HG03378 (cell line): Measurements from ENCODE around the gene JOSD1.

ENCODE experiments used
- ATAC-seq: cut with Tn5 transposase; IDR thresholded peaks from one replicate; pipeline ENCODE4 v1.9.1; 2021; ENCODE audit warnings: mild to moderate bottlenecking, moderate library complexity; ENCODE audit not compliant: unreplicated experiment

The JOSD1 gene

DNA sequence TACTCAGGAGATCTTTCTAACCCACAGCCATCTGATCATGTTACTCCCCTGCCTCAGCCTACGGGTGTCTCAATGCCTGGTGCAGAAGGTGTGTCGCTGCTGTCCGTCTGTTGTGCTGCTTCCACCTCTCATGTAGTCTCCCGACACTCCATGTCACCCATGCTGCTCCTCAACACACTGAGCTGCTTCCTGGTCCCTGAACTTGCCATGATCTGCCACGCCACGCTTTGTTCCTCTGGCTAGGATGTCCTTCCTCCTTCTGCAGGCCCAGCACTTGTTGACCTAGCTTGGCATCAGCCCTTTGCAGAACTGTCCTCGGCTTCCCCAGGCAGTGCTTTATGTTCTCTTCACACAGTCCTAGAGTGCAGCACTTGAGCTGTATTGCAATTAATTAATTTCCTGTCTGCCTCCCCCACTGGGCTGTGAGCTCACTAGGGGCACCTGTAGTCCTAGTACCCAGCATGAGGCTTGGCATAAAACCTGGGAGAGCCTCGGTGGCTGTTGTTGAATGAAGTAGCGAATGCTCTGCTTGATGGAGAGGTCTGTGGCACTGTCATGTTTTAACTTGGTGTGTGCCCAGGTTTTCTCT is 14.5 kb upstream of the JOSD1 start:
- no peak for ATAC-seq

DNA sequence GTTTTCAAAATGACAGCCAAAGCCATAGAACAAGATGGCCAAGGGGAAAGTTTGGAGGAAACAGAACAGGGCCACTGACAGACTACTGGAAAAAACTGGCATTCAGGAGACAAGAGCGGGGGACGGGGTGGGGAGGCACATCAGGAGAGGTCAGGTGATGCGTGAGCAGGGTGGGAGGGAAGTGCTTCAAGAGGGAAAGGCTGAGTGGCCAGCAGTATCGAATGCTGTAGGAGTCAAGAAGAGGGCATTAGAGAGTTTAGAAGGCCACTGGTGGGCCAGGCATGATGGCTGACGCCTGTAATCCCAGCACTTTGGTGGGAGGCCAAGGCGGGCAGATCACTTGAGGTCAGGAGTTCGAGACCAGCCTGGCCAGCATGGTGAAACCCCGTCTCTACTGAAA is 13.2 kb upstream of the JOSD1 start:
- ATAC-seq = no peak

DNA sequence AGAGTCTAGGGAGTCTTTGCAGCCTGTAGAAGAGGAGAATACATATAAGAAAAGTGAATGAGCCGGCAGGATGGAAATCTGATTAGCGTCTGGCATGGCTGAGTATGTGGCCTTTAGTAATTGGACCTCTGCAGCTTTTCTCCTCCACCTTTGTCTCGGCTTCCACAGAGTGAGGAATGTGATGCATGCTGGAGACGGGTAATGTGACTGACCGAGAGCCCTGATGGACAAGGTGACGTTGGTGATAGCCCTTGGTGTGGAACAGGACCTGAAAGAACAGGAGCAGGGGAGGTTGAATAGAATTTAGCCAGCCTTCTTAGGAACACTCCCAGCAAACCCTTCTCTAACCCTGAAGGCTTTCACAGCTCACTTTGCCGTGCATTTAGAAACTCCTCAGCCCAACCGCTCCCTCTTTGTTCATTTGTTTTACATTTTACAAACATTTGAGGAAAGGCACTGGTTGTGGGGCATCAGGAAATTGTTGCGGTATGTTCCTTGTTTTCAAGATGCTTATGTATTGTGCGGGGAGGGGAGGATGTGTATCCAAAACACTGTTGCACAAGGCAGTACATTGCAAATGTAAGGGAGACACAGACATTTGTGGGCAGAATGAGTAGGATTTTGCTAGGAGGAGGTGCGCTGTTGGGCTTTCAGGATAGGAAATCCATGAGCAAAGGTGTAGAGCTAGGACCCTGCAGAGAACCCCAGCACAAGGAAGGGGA is 11.9 kb upstream of the JOSD1 start:
- ATAC-seq = no peak

DNA sequence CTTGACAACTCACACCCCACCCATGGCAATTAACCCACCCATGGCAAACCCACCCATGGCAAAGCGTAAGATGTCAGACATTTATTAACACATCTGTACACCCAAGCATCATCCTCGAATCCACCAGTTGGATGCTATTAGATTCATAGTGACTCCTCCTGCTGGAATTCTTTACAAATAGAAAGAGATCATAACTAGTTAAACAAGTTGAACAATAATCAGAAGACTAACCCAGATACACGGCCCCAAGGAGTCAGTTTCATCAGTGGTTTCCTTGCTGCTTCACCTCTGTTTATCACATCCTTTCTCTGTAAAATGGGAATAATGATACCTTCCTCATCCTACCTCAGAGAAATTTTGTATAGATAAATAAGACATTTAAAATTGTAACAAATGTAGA is 10.1 kb upstream of the JOSD1 start:
- no peak for ATAC-seq

DNA sequence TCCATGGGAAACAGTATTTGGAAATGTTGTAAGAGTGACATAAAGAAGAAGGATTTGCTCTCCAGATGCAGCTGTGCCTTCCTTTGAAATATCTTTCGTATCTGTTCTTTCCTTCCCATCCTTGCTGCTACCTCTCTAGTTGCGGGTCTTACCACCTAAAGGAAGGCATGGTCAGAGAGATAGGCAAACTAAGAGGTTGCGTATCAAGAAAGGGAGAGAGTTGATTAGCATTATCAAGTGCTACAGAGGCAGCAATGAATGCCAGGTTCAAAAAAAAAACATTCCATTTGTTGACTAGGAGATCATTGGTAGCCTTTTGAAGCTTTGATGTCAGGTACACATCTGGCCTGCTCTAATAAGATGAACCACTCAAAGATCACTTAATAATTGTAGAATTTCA is 9.6 kb upstream of the JOSD1 start:
- ATAC-seq = no peak

DNA sequence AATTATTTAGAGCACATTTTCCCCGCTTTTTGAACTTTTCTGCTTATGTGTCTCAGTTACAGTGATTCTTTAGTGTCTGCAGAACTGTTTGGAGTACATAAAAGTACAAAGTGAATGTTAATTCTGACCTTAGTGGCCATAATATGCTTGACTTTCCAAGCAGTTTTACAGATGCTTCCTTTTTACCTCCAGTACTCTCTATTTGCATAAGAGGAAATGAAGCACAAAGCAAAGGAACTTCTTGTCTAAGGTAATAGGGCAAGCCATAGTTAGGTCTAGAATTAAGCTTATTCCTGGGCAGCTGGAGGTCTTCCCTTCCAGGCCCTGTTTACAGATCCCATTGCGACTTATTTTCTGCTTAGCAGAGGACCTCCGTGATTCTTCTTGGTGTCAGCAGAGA is 8.6 kb upstream of the JOSD1 start:
- no peak for ATAC-seq

DNA sequence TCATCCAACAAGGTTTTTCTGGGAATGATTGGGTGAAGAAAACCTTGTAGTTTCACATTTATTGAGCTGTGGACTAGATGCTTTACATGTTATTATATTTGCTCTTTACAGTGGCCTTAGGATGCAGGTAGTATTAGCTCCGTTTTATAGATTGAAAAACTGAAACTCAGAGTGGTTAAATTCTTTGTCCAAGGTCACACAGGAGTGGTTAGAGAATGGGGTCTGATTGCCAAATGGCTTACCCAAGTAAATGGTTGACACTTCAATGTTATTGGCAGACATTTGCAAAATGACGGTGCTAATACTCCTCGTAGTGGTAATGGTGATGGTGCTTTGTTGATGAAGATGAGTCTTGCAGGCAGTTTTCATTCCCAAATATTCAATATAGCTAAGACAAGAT is 7.2 kb upstream of the JOSD1 start:
- ATAC-seq = no peak

DNA sequence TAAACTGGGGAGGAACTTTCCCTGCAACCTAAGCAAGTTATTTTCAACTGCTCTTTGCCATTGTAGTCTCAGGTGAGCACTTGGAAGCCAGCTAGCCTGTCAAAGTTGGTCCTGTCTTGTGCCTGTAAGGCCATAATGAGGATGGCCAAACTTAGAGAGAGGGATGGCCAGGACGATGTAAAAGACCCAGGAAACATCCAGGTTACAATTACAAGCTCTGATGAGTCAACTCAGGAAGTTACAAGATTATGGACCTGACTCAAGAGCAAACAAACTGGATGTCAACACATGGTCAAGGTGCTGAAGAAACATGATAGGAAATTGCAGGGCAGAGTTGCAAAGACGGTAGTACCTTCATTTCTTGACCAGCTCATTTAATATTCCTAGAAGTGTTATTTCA is 6.6 kb upstream of the JOSD1 start:
- no peak for ATAC-seq

DNA sequence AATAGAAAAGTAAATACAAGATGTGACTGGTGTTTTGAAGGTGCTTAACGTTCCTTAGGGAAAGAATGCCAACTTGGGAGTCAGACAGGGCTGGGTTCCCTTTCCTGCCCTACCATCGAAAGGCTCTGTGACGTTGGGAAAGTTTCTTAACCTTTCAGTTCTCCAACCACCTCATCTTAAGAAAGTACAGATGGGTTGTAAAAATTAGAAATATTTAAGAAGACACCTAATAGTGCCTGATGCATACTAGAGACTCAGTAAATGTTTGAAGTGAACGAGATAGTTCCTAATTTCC is 6.1 kb upstream of the JOSD1 start:
- ATAC-seq = no peak

DNA sequence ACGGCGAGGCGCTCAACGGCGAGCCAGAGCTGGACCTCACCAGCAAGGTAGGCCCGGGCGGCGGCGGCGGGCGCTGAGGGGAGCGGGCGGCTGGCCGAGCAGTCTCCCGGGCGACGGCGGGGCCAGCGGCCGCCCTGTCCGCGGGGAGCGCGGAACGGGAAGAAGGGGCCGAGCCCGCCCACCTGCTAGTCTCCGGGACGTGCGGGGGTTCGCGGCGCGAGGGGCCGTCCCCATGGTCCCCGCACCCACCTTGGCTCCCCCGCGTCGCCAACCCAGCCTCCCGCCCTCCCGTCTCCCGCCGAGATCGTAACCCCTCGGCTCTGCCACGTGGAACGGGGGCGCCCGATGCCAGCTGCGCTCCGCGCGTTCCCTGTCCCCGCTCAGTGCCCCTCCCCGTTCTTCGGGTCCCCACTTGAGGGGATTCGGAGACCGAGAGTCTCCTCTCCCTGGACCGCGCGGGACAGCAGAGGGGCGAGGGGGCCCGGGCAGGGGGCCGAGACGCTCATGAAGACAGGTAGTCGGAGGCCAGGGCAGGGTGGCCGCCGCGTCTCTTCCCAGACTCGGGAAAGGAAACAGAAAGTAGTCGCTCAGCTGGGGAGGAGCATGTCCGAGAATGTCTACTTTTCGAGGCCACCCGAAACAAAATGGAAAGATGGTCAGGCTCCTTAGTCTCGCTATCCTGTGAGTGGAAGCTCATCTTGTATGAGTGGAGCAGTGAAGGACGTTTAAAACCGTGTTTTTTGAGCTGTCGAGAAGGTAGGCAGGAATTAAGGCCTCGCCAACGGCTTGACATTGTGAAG is 5.6 kb upstream of the JOSD1 start:
- ATAC-seq = no peak

DNA sequence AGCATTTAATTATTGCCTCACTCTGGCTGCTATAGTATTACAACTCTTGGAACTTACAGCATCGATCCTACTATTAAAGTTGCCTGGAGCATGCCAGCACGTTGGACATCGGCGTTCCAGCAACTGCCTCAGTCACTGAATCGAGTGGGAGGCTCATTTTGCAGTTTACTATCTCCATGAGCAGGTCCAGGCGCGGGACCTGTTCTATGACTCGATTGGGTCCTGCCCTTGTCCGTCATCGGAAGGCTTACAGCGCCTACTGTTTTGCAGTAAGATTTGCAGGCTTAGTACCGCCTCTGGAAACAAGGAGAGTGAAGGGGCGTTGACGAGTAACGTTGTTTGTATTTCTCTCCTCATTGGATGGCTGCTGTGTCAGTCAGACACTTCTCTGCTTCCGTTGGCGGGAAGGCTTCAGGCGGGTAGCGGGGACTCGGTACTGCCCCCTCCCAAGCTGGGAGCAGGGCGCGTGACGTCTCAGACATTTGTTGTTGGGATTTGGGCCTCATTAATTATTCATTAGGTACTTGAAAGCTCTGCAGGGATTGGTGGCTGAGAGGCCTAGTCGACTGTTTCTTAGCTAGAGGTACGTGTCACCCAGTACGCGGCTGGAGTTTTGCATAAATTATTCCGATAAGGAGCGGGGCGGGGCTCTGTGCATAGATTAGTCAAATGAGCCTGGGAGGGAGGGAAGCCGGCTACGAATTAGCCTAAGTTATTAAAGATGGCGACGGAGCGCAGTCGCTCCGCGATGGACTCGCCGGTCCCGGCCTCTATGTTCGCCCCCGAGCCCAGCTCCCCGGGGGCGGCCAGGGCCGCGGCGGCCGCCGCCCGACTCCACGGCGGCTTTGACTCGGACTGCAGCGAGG is 4.7 kb upstream of the JOSD1 start, which contains the start of gene GTPBP1:
GTPBP1 (plus strand) TSS at position 710 of the 866 bp plus-strand sequence; CDS start at position 722, 12 bp downstream.
- ATAC-seq = peak; percentile 77

DNA sequence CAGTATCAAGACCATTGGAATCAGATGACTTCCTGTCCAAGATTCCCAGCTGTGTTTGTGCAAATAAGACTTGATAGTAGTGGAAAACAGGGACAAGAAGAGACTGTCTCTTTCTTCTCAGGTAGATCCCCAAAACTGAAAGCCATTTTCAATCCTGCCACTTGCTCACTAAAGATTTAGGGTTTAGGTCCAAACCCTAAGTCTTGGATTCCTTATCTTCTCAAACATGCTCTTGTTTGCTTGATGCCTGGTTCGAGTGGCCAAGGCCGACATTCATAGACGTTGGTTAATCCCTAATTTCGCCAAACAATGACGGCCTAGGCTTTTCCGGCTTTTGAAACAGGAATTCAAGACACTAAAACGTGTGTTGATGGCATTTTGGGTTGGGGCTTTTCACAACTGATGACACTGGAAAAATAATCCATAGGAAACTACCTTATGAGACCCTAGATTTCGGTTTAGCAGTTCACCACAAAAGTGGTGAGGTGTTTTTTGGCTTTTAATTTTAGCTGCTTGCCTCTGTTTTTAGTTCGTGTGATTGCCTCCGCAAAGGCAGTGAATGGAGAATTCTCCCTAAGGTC is 4.0 kb upstream of the JOSD1 start:
- ATAC-seq = no peak

DNA sequence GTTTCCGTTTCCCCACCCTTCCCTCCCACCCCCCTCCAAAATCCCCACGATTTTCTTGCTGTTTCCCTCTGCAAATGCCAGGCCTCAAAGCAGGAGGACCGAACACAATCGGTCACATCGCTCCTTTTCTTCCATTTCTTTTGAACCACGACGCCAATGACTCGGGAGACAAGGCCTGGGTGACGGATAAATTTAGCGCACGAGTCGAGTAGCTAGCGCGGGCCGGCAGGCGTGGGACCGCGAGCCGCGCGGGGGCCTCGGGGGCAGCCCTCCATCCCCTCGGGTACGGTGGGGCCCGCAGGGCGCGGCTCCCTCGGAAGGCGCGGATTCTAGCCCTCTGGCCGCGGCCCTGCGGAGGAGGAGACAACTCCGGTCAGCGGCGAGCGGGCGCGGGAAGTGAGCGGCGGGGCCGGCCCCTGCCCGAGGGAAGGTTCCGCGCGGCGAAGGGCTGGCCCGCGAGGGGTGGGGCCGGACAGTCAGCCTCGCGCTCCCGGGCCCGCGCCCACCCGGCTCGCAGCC is 414 bp downstream of the JOSD1 start:
- ATAC-seq = no peak

DNA sequence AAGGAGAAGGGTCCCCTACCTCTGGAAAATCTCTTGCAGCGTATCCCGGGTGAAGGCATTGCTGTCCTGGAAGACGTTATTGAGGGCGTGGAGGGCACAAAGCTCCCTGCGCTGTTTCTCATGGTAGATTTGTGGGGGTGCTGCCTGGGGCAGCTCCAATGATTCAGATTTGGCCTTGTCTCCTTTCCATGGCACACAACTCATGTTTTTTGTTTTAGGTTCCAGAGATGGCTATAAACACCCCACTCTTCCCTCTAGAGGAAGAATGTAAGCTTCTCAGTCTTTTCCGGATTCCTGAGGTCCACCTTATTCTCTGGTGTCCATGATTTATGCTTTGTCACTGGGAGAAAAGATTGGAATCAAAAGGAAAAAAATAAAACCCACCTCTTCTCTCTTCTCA is 959 bp downstream of the JOSD1 start:
- ATAC-seq = no peak

DNA sequence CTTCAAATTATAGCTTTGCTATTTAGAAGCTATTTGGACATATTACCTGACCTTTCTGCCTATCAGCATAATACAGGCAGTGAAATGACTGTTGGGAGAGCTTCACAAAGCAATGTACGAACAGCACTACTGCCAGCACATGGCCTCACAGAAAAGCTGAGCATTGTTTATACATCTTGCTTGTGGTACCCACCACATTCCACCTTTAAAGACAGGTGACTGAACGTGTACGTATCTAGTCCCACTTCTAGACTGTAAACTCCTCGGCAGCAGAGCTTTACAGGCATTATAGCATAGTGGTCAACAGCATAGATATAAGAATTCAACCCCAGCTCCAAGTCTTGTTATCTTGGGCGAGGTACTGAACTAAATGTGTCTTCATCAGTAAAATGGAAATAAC is 1.6 kb downstream of the JOSD1 start:
- ATAC-seq = no peak

DNA sequence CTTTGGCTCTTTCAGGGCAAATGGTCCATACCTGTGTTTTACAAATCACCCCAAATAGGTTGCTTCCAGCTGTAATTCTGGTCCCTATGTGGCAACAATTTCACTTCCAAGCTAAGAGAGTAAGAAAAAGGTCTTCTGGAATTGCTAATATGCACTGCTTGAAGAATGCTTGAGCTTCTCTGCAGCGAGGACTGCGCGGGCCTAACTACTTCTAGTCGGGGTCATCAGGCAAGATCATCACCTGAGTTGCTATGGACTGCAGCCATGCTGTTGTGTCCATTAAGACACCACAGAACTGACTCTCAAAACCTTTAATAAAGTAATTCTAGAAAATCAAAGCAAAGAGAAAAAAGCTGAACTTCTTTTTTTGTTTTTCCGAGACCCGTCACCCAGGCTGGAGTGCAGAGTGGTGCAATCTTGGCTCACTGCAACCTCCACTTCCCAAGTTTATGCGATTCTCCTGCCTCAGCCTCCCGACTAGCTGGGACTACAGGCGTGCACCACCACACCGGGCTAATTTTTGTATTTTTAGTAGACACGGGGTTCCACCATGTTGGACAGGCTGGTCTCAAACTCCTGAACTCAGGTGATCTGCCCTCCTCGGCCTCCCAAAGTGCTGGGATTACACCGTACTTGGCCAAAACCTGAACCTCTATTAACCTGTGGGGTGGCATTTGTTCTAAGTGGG is 2.2 kb downstream of the JOSD1 start:
- no peak for ATAC-seq

DNA sequence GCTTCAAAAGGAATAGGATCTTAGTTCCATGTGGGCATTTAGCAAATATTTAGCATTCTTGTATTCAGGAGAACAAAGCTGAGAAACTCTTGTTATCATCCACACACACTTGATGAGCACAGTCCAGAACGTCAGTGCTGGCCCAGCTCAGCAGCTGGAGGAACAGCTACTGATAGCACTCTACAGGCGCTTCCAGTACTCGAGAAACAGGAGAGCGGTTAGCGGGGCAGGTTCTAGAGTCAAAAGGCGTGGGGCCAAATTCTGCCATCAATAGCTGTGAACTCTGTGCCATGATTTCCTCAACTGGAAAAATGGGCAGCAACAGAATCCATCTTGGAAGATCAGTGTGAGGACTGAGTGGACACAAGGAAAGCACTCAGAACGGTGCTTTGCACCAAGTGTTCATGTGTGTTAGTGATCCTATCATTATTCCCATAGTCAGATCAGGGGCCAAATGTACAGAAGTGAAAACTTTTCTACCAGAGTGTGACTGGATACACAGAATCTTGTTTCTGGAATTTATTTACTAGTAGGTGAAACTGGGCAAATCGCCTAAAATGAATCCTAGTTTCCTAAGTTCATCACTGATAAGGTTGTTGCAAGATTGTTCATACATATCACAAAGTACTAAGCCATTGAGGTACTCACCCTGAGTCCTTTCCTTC is 3.2 kb downstream of the JOSD1 start:
- ATAC-seq = no peak

DNA sequence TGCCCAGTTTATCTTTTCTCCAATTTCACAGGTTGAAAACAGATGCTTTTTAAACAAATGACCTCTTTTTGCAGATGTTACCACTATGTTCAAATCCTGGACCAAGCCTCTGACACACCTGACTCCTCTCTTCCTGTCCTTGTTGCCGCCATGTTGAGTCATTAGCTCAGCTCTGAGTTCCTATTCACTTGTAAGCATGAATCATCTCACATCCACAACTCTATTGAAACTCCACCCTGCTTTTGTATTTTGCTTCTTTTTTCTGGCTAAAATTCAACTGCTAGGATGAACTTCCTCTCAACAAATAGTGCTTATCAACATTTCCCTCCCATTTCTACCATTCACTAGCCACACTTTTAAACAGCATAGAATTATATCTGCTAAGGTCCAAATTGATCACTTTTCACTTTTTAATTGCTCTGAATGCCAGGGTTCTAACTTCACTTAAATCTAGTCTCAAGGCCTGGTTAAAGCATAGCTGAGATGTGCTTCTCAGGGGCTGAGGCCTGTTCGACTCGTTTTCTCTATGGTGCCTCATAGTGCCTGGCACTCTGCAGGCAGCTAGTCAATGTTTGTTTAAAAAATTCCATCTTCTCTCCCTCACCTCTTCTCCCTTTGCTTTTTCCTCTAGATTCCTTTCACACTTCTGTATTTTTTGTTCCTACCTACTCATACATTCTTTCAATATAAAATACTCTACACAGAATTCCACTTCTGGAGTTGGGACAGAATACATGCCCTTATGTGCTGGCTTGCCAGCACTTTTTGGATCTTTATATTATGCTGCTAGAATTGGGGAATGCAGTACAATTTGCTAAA is 3.9 kb downstream of the JOSD1 start:
- no peak for ATAC-seq

DNA sequence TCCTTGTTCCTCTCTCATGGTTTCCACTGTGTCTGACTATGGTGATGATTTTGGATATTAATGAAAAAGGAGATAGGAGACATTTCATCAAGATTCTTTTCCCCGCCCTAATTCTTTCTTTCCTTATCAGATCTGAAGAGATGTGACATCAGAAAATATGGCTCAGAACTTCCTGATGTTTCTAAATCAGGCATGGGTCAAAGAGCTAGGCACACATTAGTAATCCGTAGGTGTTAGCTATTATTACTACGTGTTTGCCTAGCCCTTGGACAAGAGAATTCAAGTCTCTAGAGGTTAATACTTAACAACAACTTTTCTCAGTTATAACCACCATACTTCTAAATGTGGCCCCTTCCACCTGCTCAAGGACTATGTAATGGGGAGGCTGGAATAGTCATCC is 5.8 kb downstream of the JOSD1 start:
- ATAC-seq = no peak
